Smooth muscle cell (in vitro differentiated cells): ENCODE measurements around the gene ROBO1. TPM values are rescaled to one million over a fixed set of nuclear protein-coding genes. Genes with fewer than 3 reads are reported as not detected.
A peak's percentile ranks its signal among the peaks of the same experiment; 100 is the strongest.

Experiments
- DNase-seq: peaks from one replicate; lab custom pipeline; 2025; ENCODE audit not compliant: unreplicated experiment; lab: John Stamatoyannopoulos, UW
- H2AFZ ChIP-seq: fragments of 200-600 bp; sonication (generic); 2 replicates; pipeline ENCODE4 v1.6.0; 2016; ENCODE audit warnings: antibody characterized with exemption, low read depth, mild to moderate bottlenecking
- H3F3A ChIP-seq: fragments of 200-600 bp; sonication (generic); 2 replicates; pipeline ENCODE4 v1.6.0; 2017; ENCODE audit warnings: antibody characterized with exemption, low read depth
- H3K27ac ChIP-seq: fragments of 200-600 bp; sonication (generic); 2 replicates; pipeline ENCODE4 v1.5.1; 2016; ENCODE audit warnings: low read depth, mild to moderate bottlenecking
- H3K27me3 ChIP-seq: fragments of 200-600 bp; sonication (generic); 2 replicates; pipeline ENCODE4 v1.6.1; 2016; ENCODE audit warnings: low read depth, mild to moderate bottlenecking
- H3K36me3 ChIP-seq: fragments of 200-600 bp; sonication (generic); 2 replicates; pipeline ENCODE4 v1.5.1; 2016; ENCODE audit warnings: low read depth
- H3K4me1 ChIP-seq: fragments of 200-600 bp; sonication (generic); 2 replicates; pipeline ENCODE4 v1.5.1; 2016; ENCODE audit warnings: low read depth
- H3K4me2 ChIP-seq: fragments of 200-600 bp; sonication (generic); 2 replicates; pipeline ENCODE4 v1.6.0; 2016; ENCODE audit warnings: mild to moderate bottlenecking
- H3K4me3 ChIP-seq: fragments of 200-600 bp; sonication (generic); 2 replicates; pipeline ENCODE4 v1.5.1; 2016; ENCODE audit warnings: mild to moderate bottlenecking
- H3K79me2 ChIP-seq: fragments of 200-600 bp; sonication (generic); 2 replicates; pipeline ENCODE4 v1.6.0; 2016; ENCODE audit warnings: low read depth, mild to moderate bottlenecking
- H3K9ac ChIP-seq: fragments of 200-600 bp; sonication (generic); 2 replicates; pipeline ENCODE4 v1.6.0; 2016; ENCODE audit warnings: low read depth
- H3K9me3 ChIP-seq: fragments of 200-600 bp; sonication (generic); replicated peaks from 2 replicates; pipeline ENCODE4 v1.5.1; 2016; ENCODE audit warnings: low read depth
- H4K20me1 ChIP-seq: fragments of 200-600 bp; sonication (generic); 2 replicates; pipeline ENCODE4 v1.6.0; 2016; ENCODE audit warnings: low read depth
- WGBS: methylation state at CpG from one replicate; pipeline ENCODE4 v1.1.7; 2016; ENCODE audit warnings: low lambda C conversion rate; 5-methylcytosine and 5-hydroxymethylcytosine counted together
- polyA plus RNA-seq: library from polyadenylated mRNA; unstranded; fragments of >200 nt; fragmentation: Nextera tagmentation; extraction: Ambion mirVana; gene quantifications from 2 replicates; pipeline ENCODE4 v1.2.1, GENCODE V29; 2016
- total RNA-seq: library from RNA; depleted of rRNA; stranded (reverse); fragments of >200 nt; gene quantifications from 2 replicates; pipeline ENCODE4 v1.2.3, GENCODE V29; 2014
- TF ChIP-seq, protein P1 (sequence below): fragments of 200-600 bp; sonication (generic); IDR thresholded peaks from 2 replicates; pipeline ENCODE4 v1.5.1; 2017; ENCODE audit warnings: borderline replicate concordance, mild to moderate bottlenecking, antibody characterized with exemption; ENCODE audit not compliant: insufficient read depth, poor library complexity, severe bottlenecking

ROBO1 gene
- total and polyA plus RNA-seq, 2 experiments from 2014 or later: 30.5 to 79.5 TPM

DNA sequence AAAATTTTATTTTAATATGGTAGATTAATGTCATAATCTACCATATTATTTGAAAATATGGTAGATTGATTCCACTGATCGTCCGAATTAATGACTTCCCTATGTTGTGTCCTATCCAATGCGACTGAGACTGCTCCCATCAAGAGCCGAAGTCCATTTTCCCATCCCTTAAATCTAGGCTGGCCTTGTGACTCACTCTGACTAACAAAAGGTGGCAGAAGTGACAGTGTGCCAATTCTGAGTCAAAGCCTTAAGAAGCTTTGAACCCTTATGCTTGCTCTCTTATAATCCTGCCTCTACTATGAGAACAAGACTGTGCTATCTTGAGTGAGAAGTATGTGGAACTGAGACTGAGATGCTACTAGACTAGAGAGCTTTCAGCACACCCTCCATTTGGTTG, 387.2 kb downstream of the ROBO1 start:
- H2AFZ ChIP-seq: no peak overlapping the region
- WGBS: 81% methylated on average over 4 of the region's 4 CpGs

DNA sequence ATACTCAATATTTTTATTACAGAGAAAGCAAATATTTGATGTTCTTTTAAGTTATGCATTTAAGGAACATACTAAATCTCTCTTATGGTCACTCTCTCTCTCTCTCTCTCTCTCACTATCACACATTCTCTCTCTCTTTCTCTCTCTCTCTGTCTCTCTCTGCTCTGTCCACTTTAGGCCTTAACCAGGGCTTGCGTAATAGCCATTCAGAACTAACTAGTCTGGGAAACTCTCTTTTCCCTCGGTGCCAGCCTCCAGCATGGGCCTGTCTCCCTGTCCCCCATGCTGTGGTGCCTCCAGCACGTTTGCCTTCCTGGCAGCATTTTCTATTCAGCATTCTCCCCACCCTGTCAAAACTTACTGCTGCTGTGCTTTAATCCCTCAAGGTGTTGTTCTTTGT, 389.7 kb downstream of the ROBO1 start:
- TF ChIP-seq, protein P1, sequence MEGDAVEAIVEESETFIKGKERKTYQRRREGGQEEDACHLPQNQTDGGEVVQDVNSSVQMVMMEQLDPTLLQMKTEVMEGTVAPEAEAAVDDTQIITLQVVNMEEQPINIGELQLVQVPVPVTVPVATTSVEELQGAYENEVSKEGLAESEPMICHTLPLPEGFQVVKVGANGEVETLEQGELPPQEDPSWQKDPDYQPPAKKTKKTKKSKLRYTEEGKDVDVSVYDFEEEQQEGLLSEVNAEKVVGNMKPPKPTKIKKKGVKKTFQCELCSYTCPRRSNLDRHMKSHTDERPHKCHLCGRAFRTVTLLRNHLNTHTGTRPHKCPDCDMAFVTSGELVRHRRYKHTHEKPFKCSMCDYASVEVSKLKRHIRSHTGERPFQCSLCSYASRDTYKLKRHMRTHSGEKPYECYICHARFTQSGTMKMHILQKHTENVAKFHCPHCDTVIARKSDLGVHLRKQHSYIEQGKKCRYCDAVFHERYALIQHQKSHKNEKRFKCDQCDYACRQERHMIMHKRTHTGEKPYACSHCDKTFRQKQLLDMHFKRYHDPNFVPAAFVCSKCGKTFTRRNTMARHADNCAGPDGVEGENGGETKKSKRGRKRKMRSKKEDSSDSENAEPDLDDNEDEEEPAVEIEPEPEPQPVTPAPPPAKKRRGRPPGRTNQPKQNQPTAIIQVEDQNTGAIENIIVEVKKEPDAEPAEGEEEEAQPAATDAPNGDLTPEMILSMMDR: no peak
- Histone ChIP-seq H2AFZ (no peak overlapping the region), H3K4me2 (no peak overlapping the region), H3K4me1 (peaks cover under 1% of the 10 kb centered on the region), H3K27ac (no peak overlapping the region), H4K20me1 (no peaks in the 10 kb centered on the region), H3F3A (no peaks in the 10 kb centered on the region), H3K9ac (no peak overlapping the region), H3K27me3 (no peaks in the 10 kb centered on the region), H3K4me3 (no peak overlapping the region), H3K9me3 (no peaks in the 10 kb centered on the region), H3K36me3 (no peaks in the 10 kb centered on the region), H3K79me2 (no peaks in the 10 kb centered on the region)
- no peak for DNase-seq
- WGBS: 84% methylated on average over 3 of the region's 3 CpGs

More for the DNA sequence above, 387.2 kb downstream of the ROBO1 start:
- Histone ChIP-seq H3K4me3 (no peak overlapping the region), H3K4me2 (no peak overlapping the region), H3K79me2 (no peaks in the 10 kb centered on the region), H4K20me1 (no peaks in the 10 kb centered on the region), H3F3A (no peaks in the 10 kb centered on the region), H3K9ac (no peak overlapping the region), H3K9me3 (no peaks in the 10 kb centered on the region), H3K27me3 (no peaks in the 10 kb centered on the region), H3K4me1 (peaks cover 5% of the 10 kb centered on the region), H3K27ac (no peak overlapping the region), H3K36me3 (no peaks in the 10 kb centered on the region)
- TF ChIP-seq, protein P1: no peak
- no peak for DNase-seq

DNA sequence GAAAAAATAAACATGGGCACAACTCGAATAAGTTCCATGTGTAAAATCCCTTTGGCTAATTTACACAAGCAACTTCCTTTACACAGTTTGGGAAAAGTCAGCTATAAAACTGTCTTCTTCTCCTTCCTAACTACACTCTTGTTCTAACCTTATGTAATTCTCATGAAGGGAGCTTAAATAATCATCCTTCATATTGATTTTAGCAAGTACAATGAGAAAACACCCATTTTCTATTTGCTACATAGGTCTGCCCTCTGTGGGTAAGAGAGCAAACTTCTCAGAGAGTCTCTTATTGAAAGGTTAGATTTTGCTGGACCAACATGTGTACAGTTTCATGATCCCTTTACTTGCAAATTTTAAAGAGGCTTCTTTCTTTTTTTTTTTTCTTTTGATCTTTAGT, 398.5 kb downstream of the ROBO1 start:
- Histone ChIP-seq H4K20me1 (no peaks in the 10 kb centered on the region), H3K9ac (no peak overlapping the region), H3K9me3 (no peaks in the 10 kb centered on the region), H2AFZ (peak overlapping the region; percentile 35), H3K4me3 (no peak overlapping the region), H3K4me1 (peaks cover 9% of the 10 kb centered on the region), H3K36me3 (no peaks in the 10 kb centered on the region), H3K4me2 (peak overlapping the region; percentile 54), H3K27me3 (no peaks in the 10 kb centered on the region), H3K27ac (peak overlapping the region; percentile 97), H3F3A (no peaks in the 10 kb centered on the region), H3K79me2 (no peaks in the 10 kb centered on the region)
- TF ChIP-seq, protein P1: peak; percentile 20
- DNase-seq: no peak
- 6% methylated on average over 1 of the region's 1 CpG for WGBS

DNA sequence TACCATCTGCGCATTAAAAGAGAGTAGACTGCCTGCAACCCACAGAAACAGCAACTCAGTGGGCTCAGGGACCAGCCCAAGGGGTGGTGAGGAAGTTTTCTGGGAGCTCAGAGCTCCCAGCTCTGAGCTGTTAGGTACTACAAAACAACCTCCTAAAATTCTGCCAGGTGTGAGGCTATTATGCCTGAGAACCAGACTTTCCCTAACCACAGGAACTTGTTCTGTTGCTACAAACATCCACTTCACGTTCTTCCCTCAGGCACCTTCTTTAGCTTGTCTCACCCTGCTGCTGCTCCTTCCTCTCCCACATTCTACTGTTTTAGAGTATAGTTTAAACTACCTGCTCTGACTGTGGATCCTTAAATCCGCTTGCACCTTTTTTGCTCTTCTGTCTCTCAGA, 399.4 kb downstream of the ROBO1 start:
- 60% methylated on average over 3 of the region's 3 CpGs for WGBS
- Histone ChIP-seq H3K9me3 (no peaks in the 10 kb centered on the region), H3K4me2 (peak overlapping the region; percentile 54), H3K9ac (peak overlapping the region; percentile 49), H3K36me3 (no peaks in the 10 kb centered on the region), H4K20me1 (no peaks in the 10 kb centered on the region), H3K27me3 (peaks cover under 1% of the 10 kb centered on the region), H3K79me2 (no peaks in the 10 kb centered on the region), H3F3A (no peaks in the 10 kb centered on the region), H2AFZ (peak overlapping the region; percentile 42), H3K4me1 (peaks cover 9% of the 10 kb centered on the region), H3K27ac (peak overlapping the region; percentile 97), H3K4me3 (no peak overlapping the region)
- TF ChIP-seq, protein P1: no peak
- DNase-seq: no peak
